Endodermal cell (in vitro differentiated cells): ENCODE results near the gene REG3A. TPM values are rescaled to one million over a fixed set of nuclear protein-coding genes. Genes with fewer than 3 reads are reported as not detected.

Experiments
- DNase-seq: peaks from one replicate; pipeline ENCODE4 v3.0.0-alpha.2; 2017
- H3K27ac ChIP-seq: 2 replicates; pipeline ENCODE4 v1.5.1; 2013; ENCODE audit warnings: mild to moderate bottlenecking, low read depth, low read length, moderate library complexity
- H3K27me3 ChIP-seq: 2 replicates; pipeline ENCODE4 v1.6.1; 2013; ENCODE audit warnings: mild to moderate bottlenecking, low read length, moderate library complexity; ENCODE audit not compliant: insufficient read depth, control insufficient read depth, poor library complexity, severe bottlenecking
- H3K36me3 ChIP-seq: 2 replicates; pipeline ENCODE4 v1.7.0; 2013; ENCODE audit warnings: mild to moderate bottlenecking, low read length, moderate library complexity; ENCODE audit not compliant: control insufficient read depth, insufficient read depth
- H3K4me1 ChIP-seq: one replicate; pipeline ENCODE4 v1.7.0; 2013; ENCODE audit warnings: low read length; ENCODE audit not compliant: control insufficient read depth, insufficient read depth
- H3K4me3 ChIP-seq: 2 replicates; pipeline ENCODE4 v1.5.1; 2013; ENCODE audit warnings: mild to moderate bottlenecking, low read length, moderate library complexity
- H3K9ac ChIP-seq: 2 replicates; pipeline ENCODE4 v1.6.1; 2013; ENCODE audit warnings: mild to moderate bottlenecking, low read length, moderate library complexity; ENCODE audit not compliant: poor library complexity, severe bottlenecking; ENCODE audit errors: extremely low read depth
- H3K9me3 ChIP-seq: 2 replicates; pipeline ENCODE4 v1.6.1; 2013; ENCODE audit warnings: mild to moderate bottlenecking, low read length, moderate library complexity; ENCODE audit not compliant: control insufficient read depth
- H3K27ac Mint-ChIP-seq: 2 replicates; pipeline ENCODE4 v1.8.0; 2020; ENCODE audit warnings: mixed read lengths
- H3K27me3 Mint-ChIP-seq: 2 replicates; pipeline ENCODE4 v1.8.0; 2021; ENCODE audit warnings: mild to moderate bottlenecking, mixed read lengths; ENCODE audit not compliant: insufficient read depth
- H3K36me3 Mint-ChIP-seq: 2 replicates; pipeline ENCODE4 v1.8.0; 2020; ENCODE audit warnings: low read depth, mixed read lengths
- H3K4me1 Mint-ChIP-seq: 2 replicates; pipeline ENCODE4 v1.8.0; 2020; ENCODE audit warnings: mixed read lengths
- H3K4me3 Mint-ChIP-seq: 2 replicates; pipeline ENCODE4 v1.8.0; 2020; ENCODE audit warnings: mild to moderate bottlenecking, moderate library complexity, mixed read lengths
- H3K9me3 Mint-ChIP-seq: 2 replicates; pipeline ENCODE4 v1.8.0; 2020; ENCODE audit warnings: mild to moderate bottlenecking, mixed read lengths
- WGBS, 2 experiments: methylation state at CpG; one replicate each; pipeline versions ENCODE4 v1.1.5 to v1.1.7; 2013; ENCODE audit warnings: missing lambda C conversion rate in 2 of 2, mixed read lengths in 1 of 2; ENCODE audit not compliant: insufficient coverage in 1 of 2, insufficient read length in 1 of 2; 5-methylcytosine and 5-hydroxymethylcytosine counted together
- total RNA-seq, 2 donors: library from RNA; stranded (reverse); fragmentation: NEBNext Ultra II Directional in 1 of 2; extraction: Animal tissue kit (Norgen Biotek cat#: 25700) in 1 of 2; gene quantifications; 2 replicates in 1 of 2; 3 replicates in 1 of 2; pipeline ENCODE4 v1.2.1, GENCODE V29; 2021
- TF ChIP-seq, protein P1 (sequence below): fragments of 200-600 bp; sonication (generic); conservative IDR thresholded peaks from 2 replicates; pipeline ENCODE4 v1.5.0; 2021; ENCODE audit warnings: antibody characterized with exemption, mild to moderate bottlenecking

The REG3A gene
- total RNA-seq, 2 donors from 2014 or later: not detected

DNA sequence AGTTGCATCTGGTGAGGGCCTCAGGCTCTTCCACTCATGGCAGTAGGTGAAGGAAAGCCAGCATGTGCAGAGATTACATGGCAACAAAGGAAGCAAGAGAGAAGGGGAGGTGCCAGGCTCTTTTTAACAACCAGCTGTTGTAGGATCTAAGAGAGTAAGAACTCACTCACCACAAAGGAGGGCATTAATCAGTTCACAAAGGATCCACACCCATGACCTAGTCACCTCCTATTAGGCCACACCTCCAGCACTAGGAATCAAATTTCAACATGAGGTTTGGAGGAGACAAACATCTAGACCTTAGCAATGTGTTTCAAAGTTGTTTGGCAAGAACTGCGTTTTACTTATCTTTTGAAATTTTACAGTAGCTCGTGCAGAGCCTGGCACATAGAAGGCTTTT is 20.5 kb upstream of the REG3A start:
- TF ChIP-seq, protein P1, sequence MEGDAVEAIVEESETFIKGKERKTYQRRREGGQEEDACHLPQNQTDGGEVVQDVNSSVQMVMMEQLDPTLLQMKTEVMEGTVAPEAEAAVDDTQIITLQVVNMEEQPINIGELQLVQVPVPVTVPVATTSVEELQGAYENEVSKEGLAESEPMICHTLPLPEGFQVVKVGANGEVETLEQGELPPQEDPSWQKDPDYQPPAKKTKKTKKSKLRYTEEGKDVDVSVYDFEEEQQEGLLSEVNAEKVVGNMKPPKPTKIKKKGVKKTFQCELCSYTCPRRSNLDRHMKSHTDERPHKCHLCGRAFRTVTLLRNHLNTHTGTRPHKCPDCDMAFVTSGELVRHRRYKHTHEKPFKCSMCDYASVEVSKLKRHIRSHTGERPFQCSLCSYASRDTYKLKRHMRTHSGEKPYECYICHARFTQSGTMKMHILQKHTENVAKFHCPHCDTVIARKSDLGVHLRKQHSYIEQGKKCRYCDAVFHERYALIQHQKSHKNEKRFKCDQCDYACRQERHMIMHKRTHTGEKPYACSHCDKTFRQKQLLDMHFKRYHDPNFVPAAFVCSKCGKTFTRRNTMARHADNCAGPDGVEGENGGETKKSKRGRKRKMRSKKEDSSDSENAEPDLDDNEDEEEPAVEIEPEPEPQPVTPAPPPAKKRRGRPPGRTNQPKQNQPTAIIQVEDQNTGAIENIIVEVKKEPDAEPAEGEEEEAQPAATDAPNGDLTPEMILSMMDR: no peak
- H3K36me3 ChIP-seq: no peaks in the 10 kb centered on the region
- peak overlapping the region; percentile 26 for H3K4me3 ChIP-seq
- no peaks in the 10 kb centered on the region for H3K4me1 ChIP-seq
- no peaks in the 10 kb centered on the region for H3K4me1 Mint-ChIP-seq
- 95 to 97% methylated on average over 2 of the region's 2 CpGs for WGBS, 2 experiments
- H3K27me3 ChIP-seq: peaks cover 55% of the 10 kb centered on the region
- H3K27ac Mint-ChIP-seq: no peak overlapping the region
- H3K36me3 Mint-ChIP-seq: no peaks in the 10 kb centered on the region
- H3K9me3 Mint-ChIP-seq: peaks cover 23% of the 10 kb centered on the region
- no peak overlapping the region for H3K4me3 Mint-ChIP-seq
- DNase-seq: no peak
- peaks cover 33% of the 10 kb centered on the region for H3K9me3 ChIP-seq
- peaks cover 56% of the 10 kb centered on the region for H3K27me3 Mint-ChIP-seq
- no peak overlapping the region for H3K27ac ChIP-seq
- no peak overlapping the region for H3K9ac ChIP-seq

DNA sequence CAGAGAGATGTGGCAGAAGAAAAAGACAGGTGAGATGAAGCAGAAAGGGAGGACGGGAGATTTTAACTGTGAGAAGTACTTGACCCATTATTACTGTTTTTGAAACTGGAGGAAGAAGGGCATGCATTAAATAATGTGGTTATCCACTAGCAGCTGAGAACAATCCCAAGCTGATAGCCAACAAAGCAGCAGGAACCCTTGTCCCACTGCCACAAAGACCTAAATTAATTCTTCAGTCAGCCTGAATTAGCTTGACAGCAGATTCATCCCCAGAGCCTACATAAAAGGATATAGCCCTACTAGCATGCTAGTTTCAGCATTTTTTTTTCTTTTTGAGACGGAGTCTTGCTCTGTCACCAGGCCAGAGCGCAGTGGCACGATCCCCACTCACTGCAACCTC is 19.5 kb upstream of the REG3A start:
- TF ChIP-seq, protein P1: no peak
- Mint-ChIP-seq H3K9me3 (peaks cover 23% of the 10 kb centered on the region), H3K27ac (no peak overlapping the region), H3K4me3 (no peak overlapping the region), H3K27me3 (peaks cover 47% of the 10 kb centered on the region), H3K4me1 (no peaks in the 10 kb centered on the region), H3K36me3 (no peaks in the 10 kb centered on the region)
- Histone ChIP-seq H3K36me3 (no peaks in the 10 kb centered on the region), H3K27ac (peak overlapping the region; percentile 24), H3K4me3 (no peak overlapping the region), H3K27me3 (peaks cover 51% of the 10 kb centered on the region), H3K9ac (no peak overlapping the region), H3K4me1 (no peaks in the 10 kb centered on the region), H3K9me3 (peaks cover 33% of the 10 kb centered on the region)
- 83 to 91% methylated on average over 4 of the region's 4 CpGs for whole genome bisulfite sequencing, 2 experiments
- no peak for DNase-seq

DNA sequence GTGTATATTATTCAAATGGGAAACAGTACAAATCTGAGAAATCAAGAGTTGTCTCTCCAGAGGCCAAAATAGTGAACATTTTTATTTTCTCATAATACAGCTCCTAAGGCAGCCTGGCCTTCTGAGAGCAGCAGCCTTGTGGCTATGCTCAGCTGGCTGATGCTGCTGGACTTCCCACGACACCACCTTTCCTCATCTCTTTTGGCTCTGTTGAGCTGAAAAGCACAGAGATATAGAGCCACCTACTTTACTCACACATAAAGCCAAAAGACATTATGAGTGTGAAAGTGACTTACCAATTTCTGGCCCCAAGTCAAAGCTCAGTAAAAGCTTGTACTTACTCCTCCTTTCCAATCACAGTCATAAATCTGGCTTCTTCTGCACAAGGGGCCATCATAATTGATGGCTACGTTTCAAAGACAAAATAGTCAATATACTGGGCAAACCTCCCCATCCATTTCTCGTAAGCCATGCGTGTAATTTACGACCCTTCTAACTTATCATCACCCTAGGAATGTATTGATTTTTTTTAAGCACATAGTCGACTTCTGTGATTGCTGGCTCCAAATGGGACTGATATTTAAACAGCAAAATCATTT is 18.6 kb upstream of the REG3A start:
- no peaks in the 10 kb centered on the region for H3K36me3 ChIP-seq
- H3K27ac Mint-ChIP-seq: no peak overlapping the region
- no peaks in the 10 kb centered on the region for H3K4me1 Mint-ChIP-seq

More for the DNA sequence above, 18.6 kb upstream of the REG3A start:
- Histone ChIP-seq H3K9me3 (peaks cover 33% of the 10 kb centered on the region), H3K9ac (no peak overlapping the region), H3K4me3 (no peak overlapping the region), H3K27me3 (peaks cover 45% of the 10 kb centered on the region), H3K4me1 (no peaks in the 10 kb centered on the region), H3K27ac (no peak overlapping the region)
- DNase-seq: no peak
- peaks cover 41% of the 10 kb centered on the region for H3K27me3 Mint-ChIP-seq
- no peak overlapping the region for H3K4me3 Mint-ChIP-seq
- peaks cover 23% of the 10 kb centered on the region for H3K9me3 Mint-ChIP-seq
- H3K36me3 Mint-ChIP-seq: no peaks in the 10 kb centered on the region
- TF ChIP-seq, protein P1: no peak
- 90 to 98% methylated on average over 4 to 6 of the region's 6 CpGs for WGBS, 2 experiments
